ENCODE results near the gene MUTYH. TPM values are rescaled to one million over a fixed set of nuclear protein-coding genes. Genes with fewer than 3 reads are reported as not detected.

The MUTYH gene
- total and polyA plus RNA-seq, 7 donors, result 15.7 to 24.6 (median 22.4) TPM

GRCh38 chr1:45381243-45381642 is 41.0 kb upstream of the MUTYH start:
- no peaks in the 10 kb centered on the region for H3K36me3 ChIP-seq
- no peaks in the 10 kb centered on the region for H3K4me1 ChIP-seq
- DNase-seq, result no peak
- H3K27me3 ChIP-seq, result no peaks in the 10 kb centered on the region
- no peak overlapping the region for H3K4me3 ChIP-seq
- H3K9me3 ChIP-seq, result no peaks in the 10 kb centered on the region
- no peak overlapping the region for H3K27ac ChIP-seq
- TF ChIP-seq EP300 (IDR thresholded peaks at IDR 0.05) (no peak), POLR2A (IDR thresholded peaks at IDR 0.05) (no peak), CTCF (IDR thresholded peaks at IDR 0.05) (no peak), POLR2AphosphoS5 (IDR thresholded peaks at IDR 0.05) (no peak)
- 98 to 99% methylated on average over 2 of the region's 2 CpGs for WGBS, 2 donors
- intact Hi-C loops (cut with DNase I), result no loop called here

- Histone ChIP-seq H3K36me3 (no peaks in the 10 kb centered on the region), H3K27me3 (no peaks in the 10 kb centered on the region), H3K27ac (no peak overlapping the region), H3K4me3 (no peak overlapping the region), H3K9me3 (no peaks in the 10 kb centered on the region), H3K4me1 (no peaks in the 10 kb centered on the region)
- TF ChIP-seq EP300 (IDR thresholded peaks at IDR 0.05), result no peak
- no peak for TF ChIP-seq POLR2A (IDR thresholded peaks at IDR 0.05)
- no peak for TF ChIP-seq CTCF (IDR thresholded peaks at IDR 0.05)
- TF ChIP-seq POLR2AphosphoS5 (IDR thresholded peaks at IDR 0.05), result no peak
- DNase-seq, result no peak
- intact Hi-C loops (cut with DNase I), result no loop called here
- WGBS, 2 donors, result 87 to 93% methylated on average over 1 of the region's 1 CpG
Observed at GRCh38 chr1:45380730-45381129, 40.5 kb upstream of the MUTYH start.

- H3K36me3 ChIP-seq, result no peaks in the 10 kb centered on the region
- 91 to 93% methylated on average over 4 of the region's 4 CpGs for WGBS, 2 donors
- DNase-seq, result no peak
- H3K27me3 ChIP-seq, result no peaks in the 10 kb centered on the region
- no peaks in the 10 kb centered on the region for H3K9me3 ChIP-seq
- intact Hi-C loops (cut with DNase I), result no loop called here
- TF ChIP-seq EP300 (IDR thresholded peaks at IDR 0.05), result no peak
- TF ChIP-seq POLR2A (IDR thresholded peaks at IDR 0.05), result no peak
- TF ChIP-seq CTCF (IDR thresholded peaks at IDR 0.05), result no peak
- no peak for TF ChIP-seq POLR2AphosphoS5 (IDR thresholded peaks at IDR 0.05)
- no peak overlapping the region for H3K4me3 ChIP-seq
- no peaks in the 10 kb centered on the region for H3K4me1 ChIP-seq
- no peak overlapping the region for H3K27ac ChIP-seq
Observed at GRCh38 chr1:45380125-45380524, 39.9 kb upstream of the MUTYH start.

GRCh38 chr1:45379524-45379923 is 39.3 kb upstream of the MUTYH start:
- 95 to 96% methylated on average over 6 of the region's 6 CpGs for WGBS, 2 donors
- H3K36me3 ChIP-seq, result no peaks in the 10 kb centered on the region
- H3K27ac ChIP-seq, result no peak overlapping the region
- no peaks in the 10 kb centered on the region for H3K27me3 ChIP-seq
- no peak for TF ChIP-seq CTCF (IDR thresholded peaks at IDR 0.05)
- no peak for TF ChIP-seq POLR2AphosphoS5 (IDR thresholded peaks at IDR 0.05)
- no peak for TF ChIP-seq EP300 (IDR thresholded peaks at IDR 0.05)
- no peak for TF ChIP-seq POLR2A (IDR thresholded peaks at IDR 0.05)
- H3K4me1 ChIP-seq, result no peaks in the 10 kb centered on the region
- no peaks in the 10 kb centered on the region for H3K9me3 ChIP-seq
- intact Hi-C loops (cut with DNase I), result no loop called here
- H3K4me3 ChIP-seq, result no peak overlapping the region
- no peak for DNase-seq

GRCh38 chr1:45378184-45378583 is 37.9 kb upstream of the MUTYH start:
- Histone ChIP-seq H3K4me1 (no peaks in the 10 kb centered on the region), H3K27me3 (no peaks in the 10 kb centered on the region), H3K27ac (no peak overlapping the region), H3K4me3 (no peak overlapping the region), H3K36me3 (no peaks in the 10 kb centered on the region), H3K9me3 (no peaks in the 10 kb centered on the region)
- intact Hi-C loops (cut with DNase I), result no loop called here
- DNase-seq, result no peak
- TF ChIP-seq CTCF (IDR thresholded peaks at IDR 0.05) (no peak), EP300 (IDR thresholded peaks at IDR 0.05) (no peak), POLR2AphosphoS5 (IDR thresholded peaks at IDR 0.05) (no peak), POLR2A (IDR thresholded peaks at IDR 0.05) (no peak)
